ENCODE results near the gene OR4K13.

OR4K13 gene, protein sequence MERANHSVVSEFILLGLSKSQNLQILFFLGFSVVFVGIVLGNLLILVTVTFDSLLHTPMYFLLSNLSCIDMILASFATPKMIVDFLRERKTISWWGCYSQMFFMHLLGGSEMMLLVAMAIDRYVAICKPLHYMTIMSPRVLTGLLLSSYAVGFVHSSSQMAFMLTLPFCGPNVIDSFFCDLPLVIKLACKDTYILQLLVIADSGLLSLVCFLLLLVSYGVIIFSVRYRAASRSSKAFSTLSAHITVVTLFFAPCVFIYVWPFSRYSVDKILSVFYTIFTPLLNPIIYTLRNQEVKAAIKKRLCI

DNA sequence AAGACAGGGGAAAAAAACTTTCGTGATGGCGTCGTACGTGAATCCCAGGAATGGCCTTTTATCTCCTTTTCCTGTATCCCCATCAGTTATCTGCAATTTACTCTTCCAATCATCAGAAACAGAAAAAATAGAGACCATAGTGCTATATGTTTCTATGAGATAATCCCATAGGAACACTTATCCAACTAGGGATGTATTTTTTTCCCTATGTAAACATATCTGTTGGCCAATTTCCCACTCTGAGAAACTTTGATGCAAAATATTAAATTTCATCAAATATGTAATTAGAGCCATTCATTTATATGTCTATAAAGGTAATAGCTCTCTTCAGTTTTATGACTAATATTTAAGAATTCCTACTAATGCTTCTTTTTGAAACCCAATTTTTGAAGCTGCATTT is at the start of gene OR4K13:
Gene OR4K13, minus strand, starts transcription at position 101 of the 400 bp plus-strand sequence. CDS start 1,280 bp downstream, outside the sequence.
- no peak for DNase-seq (ENCODE audit: low read depth)

DNA sequence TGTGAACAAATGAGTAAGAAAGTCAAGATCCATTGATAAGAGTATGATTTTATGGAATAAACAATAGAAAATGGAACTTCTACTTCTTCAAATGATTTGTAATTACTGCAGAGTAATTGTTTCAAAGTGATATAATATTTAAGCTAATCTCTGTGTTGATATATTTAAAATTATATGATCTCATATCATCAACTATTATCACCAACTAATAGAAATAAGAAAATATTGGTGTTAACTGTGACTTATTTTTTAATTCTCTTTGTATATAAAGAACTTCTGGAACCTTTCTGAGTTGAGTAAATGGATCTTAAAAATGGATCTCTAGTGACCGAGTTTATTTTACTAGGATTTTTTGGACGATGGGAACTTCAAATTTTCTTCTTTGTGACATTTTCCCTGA is 23.9 kb upstream of the OR4K13 start, which contains the start of gene OR4L1:
Gene OR4L1, plus strand, starts transcription at position 301 of the 400 bp plus-strand sequence. Its CDS starts 0 bp downstream, at position 301.
- no peak for DNase-seq (ENCODE audit: low read depth)

DNA sequence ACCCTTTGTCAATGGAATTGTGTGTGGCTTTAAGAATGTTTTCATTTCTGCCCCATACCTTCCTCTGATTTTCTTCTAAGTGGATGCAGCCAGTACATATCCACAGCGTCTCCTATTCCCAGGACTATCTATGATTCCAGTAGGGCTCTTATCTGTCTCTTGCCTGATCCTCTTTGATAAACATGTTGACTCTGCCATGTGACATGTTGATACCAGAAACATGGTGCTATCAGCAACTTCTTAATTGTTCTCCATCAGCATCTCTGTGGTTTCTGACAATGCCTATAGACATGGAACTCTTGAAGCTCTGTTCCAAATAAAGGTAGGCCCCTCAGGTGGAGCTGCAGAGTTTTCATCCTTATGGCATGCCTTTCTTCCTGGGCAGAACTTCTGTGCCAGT is 12.4 kb upstream of the OR4K13 start:
- DNase-seq (ENCODE audit: low read depth), result no peak

DNA sequence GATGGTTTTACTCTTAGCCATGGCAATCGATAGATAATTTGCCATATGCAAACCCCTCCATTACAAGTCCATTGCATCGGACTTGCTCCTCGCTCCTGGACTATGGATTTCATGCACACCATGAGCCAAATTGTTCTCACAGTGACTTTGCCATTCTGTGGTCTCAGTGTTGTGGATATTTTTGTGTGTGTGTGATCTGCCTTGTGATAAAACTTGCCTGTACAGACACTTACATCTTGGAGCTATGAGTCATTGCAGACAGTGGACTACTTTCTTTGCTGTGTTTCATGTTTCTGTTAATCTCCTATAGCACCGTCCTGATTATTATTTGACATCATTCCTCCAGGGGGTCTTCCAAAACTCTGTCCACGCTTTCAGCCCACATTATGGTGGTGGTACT is 8.4 kb upstream of the OR4K13 start:
- DNase-seq (ENCODE audit: low read depth), result no peak

DNA sequence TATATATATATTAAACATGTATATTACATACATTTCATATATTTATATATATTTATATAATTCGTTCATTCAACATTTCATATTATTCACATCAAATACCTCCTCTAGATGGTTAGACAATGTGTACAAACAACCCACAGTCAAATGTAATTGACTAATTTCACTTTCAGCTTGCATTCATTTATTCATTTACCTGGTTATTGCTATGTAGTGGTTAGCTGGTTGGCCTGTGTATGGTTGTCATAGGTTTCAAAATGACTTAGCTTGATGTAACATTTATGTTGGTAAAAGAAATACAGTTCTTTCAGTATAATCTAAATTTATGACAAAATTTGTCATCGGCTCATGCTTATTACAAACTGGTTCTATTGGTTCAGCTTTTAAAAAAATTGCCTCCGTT is 389 bp downstream of the OR4K13 start:
- DNase-seq (ENCODE audit: low read depth), result no peak

DNA sequence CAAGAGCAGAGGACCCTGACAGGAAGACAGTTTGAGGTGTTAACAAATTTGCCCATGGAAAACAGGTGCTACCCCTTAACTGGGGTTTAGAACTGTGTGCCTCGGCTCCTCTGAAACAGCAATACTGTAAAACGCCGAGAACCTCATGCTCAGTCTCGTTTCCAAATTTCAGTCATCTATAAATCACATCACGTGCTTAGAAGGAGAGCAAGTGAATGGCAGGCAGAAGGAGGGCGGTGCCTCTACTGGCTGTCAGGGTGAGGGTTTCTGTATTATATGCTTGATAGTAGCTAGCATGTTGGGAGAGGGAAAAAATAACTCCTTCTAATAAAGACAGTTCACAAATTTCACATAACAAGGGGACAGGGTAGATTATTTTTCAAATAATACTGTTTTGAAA is 4.8 kb downstream of the OR4K13 start:
- no peak for DNase-seq (ENCODE audit: low read depth)

DNA sequence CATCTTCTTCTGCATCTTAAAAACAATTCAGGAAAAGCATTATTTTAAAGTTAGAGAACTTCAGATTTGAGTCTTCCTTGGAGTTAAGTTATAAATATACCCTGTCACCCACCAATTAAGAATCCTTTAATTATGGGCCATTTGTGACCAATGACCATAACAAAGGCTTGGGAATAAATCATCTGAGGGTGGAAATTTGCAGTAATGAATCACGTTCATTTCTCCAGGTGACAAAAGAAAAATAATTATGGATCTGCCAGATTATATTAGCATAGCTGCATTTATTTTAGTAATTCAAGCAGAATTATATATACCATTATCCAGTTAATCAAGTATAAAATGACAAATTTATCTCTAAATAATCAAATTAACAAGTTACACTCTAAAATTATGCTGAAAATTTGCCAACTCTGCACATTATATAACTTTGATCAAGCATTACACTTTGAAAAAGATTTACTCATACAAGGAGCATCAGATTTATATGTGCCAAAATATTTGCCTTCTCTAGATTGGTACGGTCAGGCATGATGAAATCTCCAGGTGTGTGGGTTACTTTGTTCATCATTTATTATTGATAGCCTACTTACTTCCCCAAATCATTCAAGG is 16.5 kb downstream of the OR4K13 start, which contains the start of gene OR4K14:
Gene OR4K14, minus strand, starts transcription at position 51 of the 609 bp plus-strand sequence. CDS start 4,114 bp downstream, outside the sequence.
- DNase-seq (ENCODE audit: low read depth), result no peak

DNA sequence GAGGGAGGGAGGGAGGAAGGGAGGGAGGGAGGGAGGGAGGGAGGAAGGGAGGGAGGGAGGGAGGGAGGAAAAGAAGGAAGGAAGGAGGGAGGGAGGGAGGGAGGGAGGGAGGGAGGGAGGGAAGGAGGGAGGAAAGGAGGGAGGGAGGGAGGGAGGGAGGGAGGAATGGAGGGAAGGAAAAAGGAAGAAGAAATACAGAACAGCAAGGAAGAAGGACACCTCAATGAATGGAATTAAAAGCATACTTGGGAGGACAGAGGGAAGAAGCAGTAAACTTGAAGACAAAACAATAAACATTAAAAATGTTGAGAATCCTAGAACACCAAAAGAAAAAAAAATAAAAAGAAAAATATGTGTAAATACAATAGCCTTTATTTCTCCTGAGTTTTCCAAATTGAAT is 27.7 kb downstream of the OR4K13 start:
- no peak for DNase-seq (ENCODE audit: low read depth)

DNA sequence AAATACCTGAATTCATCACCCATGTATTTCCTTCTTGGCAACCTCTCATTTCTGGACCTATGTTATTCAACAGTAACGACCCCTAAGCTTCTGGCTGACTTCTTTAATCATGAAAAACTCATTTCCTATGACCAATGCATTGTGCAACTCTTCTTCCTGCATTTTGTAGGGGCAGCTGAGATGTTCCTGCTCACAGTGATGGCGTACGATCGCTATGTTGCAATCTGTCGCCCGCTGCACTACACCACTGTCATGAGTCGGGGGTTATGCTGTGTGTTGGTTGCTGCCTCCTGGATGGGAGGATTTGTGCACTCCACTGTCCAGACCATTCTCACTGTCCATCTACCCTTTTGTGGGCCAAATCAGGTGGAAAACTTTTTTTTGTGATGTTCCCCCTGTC is 33.5 kb downstream of the OR4K13 start:
- DNase-seq (ENCODE audit: low read depth), result no peak

DNA sequence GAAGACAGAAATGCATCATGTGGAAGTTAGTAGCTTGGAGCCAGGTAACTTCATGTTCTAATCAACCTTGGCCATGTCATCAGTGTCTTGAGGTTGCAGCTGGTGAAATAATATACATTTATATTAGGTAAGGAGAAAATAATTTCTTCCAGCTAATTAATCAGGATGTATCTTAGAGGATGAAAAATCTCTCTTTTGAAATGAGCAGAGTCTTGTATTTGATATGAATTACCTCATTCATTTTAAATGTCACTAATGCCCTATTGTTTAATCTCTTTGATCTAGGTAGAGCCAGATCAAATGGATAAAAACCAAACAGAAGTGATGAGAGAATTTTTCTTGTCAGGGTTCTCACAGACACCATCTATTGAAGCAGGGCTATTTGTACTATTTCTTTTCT is 34.0 kb downstream of the OR4K13 start, which contains the start of gene OR4Q2:
Gene OR4Q2, plus strand, starts transcription at position 301 of the 400 bp plus-strand sequence.
- DNase-seq (ENCODE audit: low read depth), result no peak

DNA sequence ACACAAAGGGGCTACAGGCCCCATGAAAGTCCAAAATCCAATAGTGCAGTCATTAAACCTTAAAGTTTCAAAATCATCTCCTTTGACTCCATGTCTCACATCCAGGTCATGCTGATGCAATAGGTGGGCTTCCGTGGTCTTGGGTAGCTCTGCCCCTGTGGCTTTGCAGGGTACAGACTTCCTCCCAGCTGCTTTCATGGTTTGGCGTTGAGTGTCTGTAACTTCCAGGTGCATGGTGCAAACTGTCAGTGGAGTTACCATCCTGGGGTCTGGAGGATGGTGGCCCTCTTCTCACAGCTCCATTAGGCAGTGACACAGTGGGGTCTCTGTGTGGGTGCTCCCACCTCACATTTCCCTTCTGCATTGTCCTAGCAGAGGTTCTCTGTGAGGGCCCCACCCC is 42.4 kb downstream of the OR4K13 start:
- no peak for DNase-seq (ENCODE audit: low read depth)

Data from activated T-cell treated with anti-CD3 and anti-CD28 coated beads for 48 hours (primary cell).